HG03097 (cell line): ENCODE data around the gene PDE4D.

ENCODE experiments used
- ATAC-seq: cut with Tn5 transposase; IDR thresholded peaks from one replicate; pipeline ENCODE4 v1.9.1; 2021; ENCODE audit not compliant: unreplicated experiment, low FRiP score

Gene PDE4D

GRCh38 chr5:59842999-59843398, 50.5 kb downstream of the PDE4D start:
- ATAC-seq: no peak

GRCh38 chr5:59840200-59840601, 53.3 kb downstream of the PDE4D start:
- ATAC-seq: no peak

GRCh38 chr5:59838989-59839388, 54.5 kb downstream of the PDE4D start:
- no peak for ATAC-seq

GRCh38 chr5:59838067-59838466, 55.5 kb downstream of the PDE4D start:
- no peak for ATAC-seq

GRCh38 chr5:59837071-59837470, 56.5 kb downstream of the PDE4D start:
- no peak for ATAC-seq

GRCh38 chr5:59835800-59836199, 57.7 kb downstream of the PDE4D start:
- ATAC-seq: no peak

GRCh38 chr5:59833448-59833847, 60.1 kb downstream of the PDE4D start:
- ATAC-seq: no peak

GRCh38 chr5:59832577-59833301, 60.8 kb downstream of the PDE4D start:
- no peak for ATAC-seq

GRCh38 chr5:59831326-59832010, 62.1 kb downstream of the PDE4D start:
- ATAC-seq: no peak

- no peak for ATAC-seq
Observed at GRCh38 chr5:59830536-59831200, 62.9 kb downstream of the PDE4D start.

GRCh38 chr5:59829922-59830321, 63.6 kb downstream of the PDE4D start:
- no peak for ATAC-seq

- ATAC-seq: no peak
Observed at GRCh38 chr5:59829386-59829785, 64.1 kb downstream of the PDE4D start.

GRCh38 chr5:59828623-59829022, 64.9 kb downstream of the PDE4D start:
- ATAC-seq: no peak

- ATAC-seq: no peak
Observed at GRCh38 chr5:59826996-59827395, 66.5 kb downstream of the PDE4D start.

GRCh38 chr5:59823420-59823819, 70.1 kb downstream of the PDE4D start:
- no peak for ATAC-seq

GRCh38 chr5:59819806-59820205, 73.7 kb downstream of the PDE4D start:
- no peak for ATAC-seq

GRCh38 chr5:59817536-59817935, 76.0 kb downstream of the PDE4D start:
- no peak for ATAC-seq

- ATAC-seq: no peak
Observed at GRCh38 chr5:59816654-59817300, 76.7 kb downstream of the PDE4D start.

- no peak for ATAC-seq
Observed at GRCh38 chr5:59814537-59814872, 79.0 kb downstream of the PDE4D start.

GRCh38 chr5:59813761-59814536, 79.6 kb downstream of the PDE4D start:
- ATAC-seq: no peak

- ATAC-seq: no peak
Observed at GRCh38 chr5:59810041-59810440, 83.5 kb downstream of the PDE4D start.
